HepG2 (cell line): ENCODE data around the gene TNFRSF18. TPM values are rescaled to one million over a fixed set of nuclear protein-coding genes. Genes with fewer than 3 reads are reported as not detected.

Experiments
- ATAC-seq: fragments of 200-7000 bp; cut with Tn5 transposase; 3 replicates; pipeline ENCODE4 v1.9.1; 2020; ENCODE audit warnings: mild to moderate bottlenecking, moderate library complexity
- BruUV-seq: library from RNA; stranded (reverse); fragments of 400-500 nt; replicated peaks from 2 replicates; lab custom pipeline; 2021; lab: Mats Ljungman, UMichigan
- CTCF ChIA-PET: fragments of 300-600 bp; formaldehyde crosslinking; extraction: SDS; loops from one replicate; lab custom pipeline; 2021; ENCODE audit warnings: low total read pairs, inconsistent platforms, low intra/inter-chr PET ratio; lab: Yijun Ruan, JAX
- POLR2A ChIA-PET: fragments of 350-600 bp; sonication (Branson Sonifier 250); formaldehyde crosslinking; loops from one replicate; lab custom pipeline; 2020; ENCODE audit warnings: antibody characterized with exemption, inconsistent platforms; lab: Yijun Ruan, JAX
- DNase-seq: peaks from one replicate; pipeline ENCODE4 v3.0.0-alpha.2; 2015; ENCODE audit warnings: low spot score
- FAIRE-seq: peaks from 3 replicates; lab custom pipeline; 2011; peaks lifted over from hg19 to GRCh38; lab: Jason Lieb, UNC
- H2AFZ ChIP-seq: one replicate; pipeline ENCODE4 v1.6.1; 2011; ENCODE audit warnings: low read length, inconsistent platforms
- H3K27ac ChIP-seq: fragments of 300-600 bp; 3 replicates; pipeline ENCODE4 v1.8.0; 2011; ENCODE audit warnings: mixed run types, mild to moderate bottlenecking, mixed read lengths, low read length, inconsistent platforms; ENCODE audit not compliant: insufficient read depth; ENCODE audit errors: extremely low read length
- H3K27me3 ChIP-seq, 2 experiments: fragments of 200-600 bp in 1 of 2; 2 replicates in 1 of 2; 3 replicates in 1 of 2; pipeline versions ENCODE4 v1.6.0 to v1.8.0; 2011; ENCODE audit warnings: low read length in 2 of 2, mild to moderate bottlenecking in 2 of 2, moderate library complexity in 2 of 2, inconsistent platforms in 1 of 2; ENCODE audit not compliant: insufficient read depth in 2 of 2, control insufficient read depth in 1 of 2
- H3K36me3 ChIP-seq, 2 experiments: fragments of 200-600 bp in 1 of 2; replicated peaks in 1 of 2; 2 replicates in 1 of 2; 3 replicates in 1 of 2; pipeline versions ENCODE4 v1.5.1 to v1.8.0; 2011; ENCODE audit warnings: low read length in 2 of 2, inconsistent platforms in 1 of 2; ENCODE audit not compliant: insufficient read depth in 2 of 2, control insufficient read depth in 1 of 2
- H3K4me1 ChIP-seq: 2 replicates; pipeline ENCODE4 v1.5.1; 2012; ENCODE audit warnings: low read length, inconsistent platforms; ENCODE audit not compliant: insufficient read depth
- H3K4me2 ChIP-seq: 2 replicates; pipeline ENCODE4 v1.6.0; 2011; ENCODE audit warnings: low read depth, low read length, inconsistent platforms
- H3K4me3 ChIP-seq, 3 experiments: fragments of 200-600 bp in 1 of 3; sonication (generic), shearing (Covaris generic) in 1 of 3; replicated peaks in 1 of 3; 2 replicates each; pipeline ENCODE4 v1.5.1; 2011 to 2016; ENCODE audit warnings: low read length in 3 of 3, inconsistent platforms in 2 of 3, low read depth in 2 of 3, mild to moderate bottlenecking in 2 of 3, control low read depth in 1 of 3, mixed read lengths in 1 of 3; ENCODE audit not compliant: insufficient read depth in 1 of 3
- H3K79me2 ChIP-seq: one replicate; pipeline ENCODE4 v1.6.1; 2011; ENCODE audit warnings: low read length, inconsistent platforms; ENCODE audit not compliant: insufficient read depth
- H3K9ac ChIP-seq: 2 replicates; pipeline ENCODE4 v1.6.0; 2011; ENCODE audit warnings: mild to moderate bottlenecking, low read depth, low read length, inconsistent platforms; ENCODE audit not compliant: insufficient read depth
- H3K9me3 ChIP-seq: 2 replicates; pipeline ENCODE4 v1.5.1; 2012; ENCODE audit warnings: mild to moderate bottlenecking, low read length
- H4K20me1 ChIP-seq: 2 replicates; pipeline ENCODE4 v1.6.0; 2011; ENCODE audit warnings: inconsistent platforms, mild to moderate bottlenecking, low read length, moderate library complexity; ENCODE audit not compliant: insufficient read depth
- ADNP ChIP-seq: sonication (generic); formaldehyde crosslinking; IDR thresholded peaks from 2 replicates; pipeline ENCODE4 v1.4.0; 2020; ENCODE audit warnings: missing genetic modification reagents
- HIC2 ChIP-seq: sonication (generic); formaldehyde crosslinking; IDR thresholded peaks from 2 replicates; pipeline ENCODE4 v1.9.0; 2022; ENCODE audit warnings: low read depth, missing genetic modification reagents
- HNRNPK ChIP-seq: fragments of 200-400 bp; formaldehyde crosslinking; IDR thresholded peaks from 2 replicates; pipeline ENCODE4 v1.6.1; 2018; ENCODE audit warnings: low read length, low read depth, moderate library complexity, mild to moderate bottlenecking; ENCODE audit not compliant: poor library complexity, severe bottlenecking
- HOXA3 ChIP-seq: sonication (generic); formaldehyde crosslinking; IDR thresholded peaks from 2 replicates; pipeline ENCODE4 v1.5.0; 2020; ENCODE audit warnings: missing genetic modification reagents
- MAZ ChIP-seq, 2 experiments: sonication (generic) in 1 of 2; formaldehyde crosslinking in 1 of 2; IDR thresholded peaks; 2 replicates each; pipeline versions ENCODE4 v1.5.0 to v1.6.1; 2012 to 2020; ENCODE audit warnings: low read depth in 2 of 2, mild to moderate bottlenecking in 2 of 2, borderline replicate concordance in 1 of 2, improper control_type of control experiment in 1 of 2, low read length in 1 of 2, missing genetic modification reagents in 1 of 2, moderate library complexity in 1 of 2
- MNT ChIP-seq: fragments of 450-650 bp; IDR thresholded peaks from 2 replicates; pipeline ENCODE4 v1.6.1; 2016
- PAXIP1 ChIP-seq: sonication (generic); formaldehyde crosslinking; conservative IDR thresholded peaks from 2 replicates; pipeline ENCODE4 v1.4.0; 2020; ENCODE audit warnings: mild to moderate bottlenecking, missing genetic modification reagents, moderate library complexity
- PITX1 ChIP-seq: sonication (generic); formaldehyde crosslinking; IDR thresholded peaks from 2 replicates; pipeline ENCODE4 v1.5.1; 2020; ENCODE audit warnings: mild to moderate bottlenecking, missing genetic modification reagents
- SP5 ChIP-seq: IDR thresholded peaks from 2 replicates; pipeline ENCODE4 v1.6.1; 2016; ENCODE audit warnings: low read depth, borderline replicate concordance
- SRSF1 ChIP-seq: fragments of 200-400 bp; formaldehyde crosslinking; optimal IDR thresholded peaks from 2 replicates; pipeline ENCODE3; 2017; ENCODE audit warnings: mild to moderate bottlenecking, low read depth, low read length, moderate library complexity
- TAF15 ChIP-seq: fragments of 200-400 bp; formaldehyde crosslinking; IDR thresholded peaks from one replicate; pipeline ENCODE4 v1.6.1; 2018; ENCODE audit warnings: mild to moderate bottlenecking, low read depth, low read length; ENCODE audit not compliant: poor library complexity, severe bottlenecking
- ZFY ChIP-seq: sonication (generic); formaldehyde crosslinking; IDR thresholded peaks from 2 replicates; pipeline ENCODE4 v1.4.0; 2020; ENCODE audit warnings: missing genetic modification reagents
- ZNF776 ChIP-seq: sonication (generic); formaldehyde crosslinking; IDR thresholded peaks from 2 replicates; pipeline ENCODE4 v1.4.0; 2020; ENCODE audit warnings: mild to moderate bottlenecking, missing genetic modification reagents
- ZNF788 ChIP-seq: sonication (generic); formaldehyde crosslinking; IDR thresholded peaks from 2 replicates; pipeline ENCODE4 v1.5.0; 2020; ENCODE audit warnings: mild to moderate bottlenecking, missing genetic modification reagents, borderline replicate concordance
- ZNF83 ChIP-seq: sonication (generic); formaldehyde crosslinking; IDR thresholded peaks from 2 replicates; pipeline ENCODE4 v1.4.0; 2020; ENCODE audit warnings: missing genetic modification reagents, mild to moderate bottlenecking, borderline replicate concordance
- WGBS: methylation state at CpG from one replicate; pipeline ENCODE4 v1.1.6; 2017; ENCODE audit warnings: low lambda C conversion rate; 5-methylcytosine and 5-hydroxymethylcytosine counted together
- in situ Hi-C: cut with HindIII; loops from 2 replicates; pipeline ENCODE4 v1.10.0; 2017; ENCODE audit warnings: low pct_unique_long_range_greater_than_20kb; ENCODE audit not compliant: extremely low pct_ligation_motif_present
- intact Hi-C: fragments of 100-400 bp; cut with micrococcal nuclease; formaldehyde crosslinking; loops from one replicate; pipeline ENCODE4 v1.10.0; 2022; ENCODE audit not compliant: unreplicated experiment
- polyA plus RNA-seq, 8 experiments: library from polyadenylated mRNA; depleted of rRNA in 3 of 8; stranded (reverse) in 7 of 8; unstranded in 1 of 8; fragments of >200 nt; fragmentation: Illumina TruSeq in 4 of 8; extraction: Trizol in 4 of 8; gene quantifications; 2 replicates each; pipeline versions ENCODE4 v1.2.1 to v1.2.3, GENCODE V29; 2011 to 2016; ENCODE audit warnings: low read depth in 4 of 8, missing spikeins in 1 of 8, mixed read lengths in 1 of 8; ENCODE audit not compliant: insufficient read depth in 1 of 8
- total RNA-seq, 5 experiments: library from RNA; depleted of rRNA; stranded (reverse); fragments of >200 nt; fragmentation: Illumina TruSeq; extraction: Trizol; gene quantifications; 2 replicates each; pipeline ENCODE4 v1.2.3, GENCODE V29; 2016; ENCODE audit warnings: low read depth in 1 of 5

TNFRSF18 gene
- total and polyA plus RNA-seq, 2 of the 13 experiments (the other 11 are each of a cell fraction or from before 2014, with no cell fraction given) = not detected

GRCh38 chr1:1157914-1158710 is 48.3 kb downstream of the TNFRSF18 start:
- Histone ChIP-seq H3K9me3 (no peaks in the 10 kb centered on the region), H2AFZ (no peak overlapping the region), H3K4me1 (peaks cover 39% of the 10 kb centered on the region), H3K36me3 (no peaks in the 10 kb centered on the region; a peak in 1 of 5 replicates), H4K20me1 (no peaks in the 10 kb centered on the region; the same call in 1 of the 2 replicates), H3K9ac (peak overlapping the region; percentile 52), H3K4me2 (peak overlapping the region; percentile 53), H3K27ac (peak overlapping the region; percentile 22), H3K4me3 (peak overlapping the region in 1 of 3 experiments; percentile 54; a peak in 1 of 6 replicates), H3K27me3 (no peaks in the 10 kb centered on the region), H3K79me2 (no peaks in the 10 kb centered on the region)
- in situ Hi-C loops = no loop called here
- FAIRE-seq (no peak), DNase-seq (peak; percentile 66), ATAC-seq (peak; percentile 67)
- POLR2A ChIA-PET = interaction anchor here (1.3 to 1.9 kb wide), 2 partner anchors 10 to 33 kb away, joined by 4 to 7 read pairs; no protein-coding TSS in a partner anchor
- CTCF ChIA-PET = no interaction called here
- intact Hi-C loops = no loop called here
- no TSS peak for BruUV-seq
- WGBS = 86% methylated on average over 14 of the region's 46 CpGs
- TF ChIP-seq PITX1 (CRISPR knock-in tag) (0 out of 2 replicates have a peak, but pooled peaks have one; percentile 44), ZNF83 (0 out of 2 replicates have a peak, but pooled peaks have one; percentile 28), SP5 (CRISPR knock-in tag) (peak; percentile 95), HNRNPK (peak; percentile 29), PAXIP1 (CRISPR knock-in tag) (peak; percentile 53; the same call in 1 of the 2 replicates), ZNF776 (CRISPR knock-in tag) (0 out of 2 replicates have a peak, but pooled peaks have one; percentile 28), ZNF788 (CRISPR knock-in tag) (0 out of 2 replicates have a peak, but pooled peaks have one; percentile 19), ADNP (CRISPR knock-in tag) (no peak), MAZ (IDR thresholded peaks at IDR 0.05; ENCODE audit: borderline replicate concordance, low read depth, low read length) (no peak), MAZ (CRISPR knock-in tag; IDR thresholded peaks at IDR 0.05; ENCODE audit: low read depth) (no peak), HOXA3 (CRISPR knock-in tag) (peak; percentile 59; the same call in 1 of the 2 replicates), HIC2 (CRISPR knock-in tag) (peak; percentile 45; the same call in 1 of the 2 replicates), TAF15 (peak; percentile 14), MNT (no peak), SRSF1 (peak; percentile 63), ZFY (CRISPR knock-in tag) (peak; percentile 39; the same call in 1 of the 2 replicates)
